GM21737 (cell line): ENCODE measurements around the gene CDKN2B.
"Not testable (repeated sequence)": the region's sequence is repeated elsewhere in the genome, so short reads cannot be mapped to it uniquely, and the experiment has no call there.

Source experiments
- ATAC-seq: cut with Tn5 transposase; IDR thresholded peaks from one replicate; pipeline ENCODE4 v1.9.1; 2021; ENCODE audit warnings: mild to moderate bottlenecking, moderate library complexity; ENCODE audit not compliant: unreplicated experiment

The CDKN2B gene, protein sequence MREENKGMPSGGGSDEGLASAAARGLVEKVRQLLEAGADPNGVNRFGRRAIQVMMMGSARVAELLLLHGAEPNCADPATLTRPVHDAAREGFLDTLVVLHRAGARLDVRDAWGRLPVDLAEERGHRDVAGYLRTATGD

DNA sequence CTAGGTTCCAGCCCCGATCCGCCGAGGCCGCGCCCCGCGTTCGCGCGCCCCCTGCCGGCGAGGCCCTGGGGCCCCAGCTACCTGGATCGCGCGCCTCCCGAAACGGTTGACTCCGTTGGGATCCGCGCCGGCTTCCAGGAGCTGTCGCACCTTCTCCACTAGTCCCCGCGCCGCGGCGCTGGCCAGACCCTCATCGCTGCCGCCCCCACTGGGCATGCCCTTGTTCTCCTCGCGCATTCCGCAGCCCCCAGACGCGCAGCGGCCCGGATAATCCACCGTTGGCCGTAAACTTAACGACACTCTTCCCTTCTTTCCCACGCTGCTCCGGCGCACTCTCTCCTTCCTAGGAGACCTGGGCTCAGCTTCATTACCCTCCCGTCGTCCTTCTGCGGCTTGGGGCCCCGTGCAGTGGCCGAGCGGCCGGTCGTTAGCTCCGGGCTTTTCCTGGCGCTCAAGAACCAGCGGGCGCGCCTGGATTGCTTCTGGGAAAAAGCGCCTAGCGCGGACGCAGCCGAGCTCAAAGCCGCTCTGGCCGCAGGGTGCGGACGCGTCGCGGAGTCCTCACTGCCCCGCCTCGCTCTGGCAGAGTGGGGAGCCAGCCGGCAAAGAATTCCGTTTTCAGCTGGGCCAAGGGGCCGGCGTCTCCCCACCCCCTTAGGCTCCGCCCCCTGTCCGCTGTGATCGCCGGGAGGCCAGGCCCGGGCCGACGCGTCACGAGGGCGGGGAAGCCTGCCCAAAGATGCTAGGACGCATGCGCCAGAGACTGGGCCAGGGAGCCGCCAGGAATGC, at the start of gene CDKN2B:
Gene CDKN2B, minus strand, starts transcription at position 589 of the 789 bp plus-strand sequence. Its CDS starts 352 bp downstream, at position 237.
- ATAC-seq: peak; percentile 89

DNA sequence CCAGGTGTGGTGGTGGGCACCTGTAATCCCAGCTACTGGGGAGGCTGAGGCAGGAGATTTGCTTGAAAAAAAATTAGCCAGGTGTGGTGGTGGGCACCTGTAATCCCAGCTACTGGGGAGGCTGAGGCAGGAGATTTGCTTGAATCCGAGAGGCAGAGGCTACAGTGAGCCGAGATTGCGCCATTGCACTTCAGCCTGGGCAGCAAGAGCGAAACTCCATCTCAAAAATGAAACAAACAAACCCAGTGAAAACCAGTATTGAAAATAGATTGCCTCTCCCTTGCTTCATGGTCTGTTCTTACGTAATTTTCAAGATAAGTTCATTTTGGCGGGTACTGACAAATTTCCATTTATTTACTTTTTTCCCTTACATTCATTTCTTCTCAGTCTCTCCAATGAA, 48.9 kb upstream of the CDKN2B start:
- ATAC-seq: not testable (repeated sequence)

DNA sequence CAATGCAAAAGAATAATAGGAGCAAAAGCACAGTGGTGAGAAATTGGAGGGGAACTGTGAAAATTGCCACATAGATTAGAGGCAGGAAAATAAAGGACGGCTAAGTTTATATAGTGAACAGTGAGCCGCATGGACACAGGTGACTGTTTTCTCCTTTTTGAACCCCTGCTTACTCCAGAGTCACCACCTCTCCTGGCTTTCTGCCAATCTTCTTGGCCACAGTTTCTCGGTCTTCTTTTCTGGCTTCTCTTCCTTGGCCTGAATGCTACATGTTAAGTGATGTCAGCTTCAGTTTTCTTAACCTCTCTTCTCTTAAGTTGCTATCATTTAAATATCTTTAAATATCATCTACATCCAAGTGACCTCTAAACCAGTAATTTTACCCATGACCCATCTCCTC, 47.3 kb upstream of the CDKN2B start:
- no peak for ATAC-seq

DNA sequence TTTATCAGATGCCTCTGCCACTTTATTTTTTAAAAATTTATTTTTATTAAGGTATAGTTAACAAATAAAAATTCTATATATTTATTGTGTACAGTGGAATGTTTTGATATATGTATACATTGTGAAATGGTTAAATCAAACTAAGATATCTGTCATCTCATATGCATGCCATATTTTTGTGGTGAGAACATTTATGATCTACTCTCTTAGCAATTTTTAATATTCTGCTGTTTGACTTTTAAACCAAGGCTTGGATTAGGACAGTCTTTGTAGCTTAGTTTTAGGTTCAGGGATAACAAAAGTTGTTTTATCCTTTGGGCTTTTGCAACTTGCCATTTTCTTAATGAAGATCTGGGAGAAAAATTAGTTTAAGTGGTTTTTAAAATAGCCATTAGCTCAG, 46.0 kb upstream of the CDKN2B start:
- no peak for ATAC-seq

DNA sequence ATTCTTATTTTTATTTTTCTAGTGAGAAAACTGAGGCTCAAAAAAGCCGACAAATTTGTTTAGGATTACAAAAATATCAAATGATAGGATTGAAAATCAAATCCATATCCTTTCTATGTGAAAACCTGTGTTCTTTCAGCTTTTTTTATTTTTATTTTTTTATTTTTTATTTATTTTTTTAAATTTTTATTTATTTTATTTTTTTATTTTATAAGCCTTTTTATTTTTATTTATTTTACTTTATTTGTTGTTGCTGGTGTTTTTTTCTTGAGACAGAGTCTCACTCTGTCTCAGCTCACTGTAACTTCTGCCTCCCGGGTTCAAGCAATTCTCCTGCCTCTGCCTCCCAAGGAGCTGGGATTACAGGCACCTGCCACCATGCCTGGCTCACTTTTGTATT, 45.4 kb upstream of the CDKN2B start:
- no peak for ATAC-seq

DNA sequence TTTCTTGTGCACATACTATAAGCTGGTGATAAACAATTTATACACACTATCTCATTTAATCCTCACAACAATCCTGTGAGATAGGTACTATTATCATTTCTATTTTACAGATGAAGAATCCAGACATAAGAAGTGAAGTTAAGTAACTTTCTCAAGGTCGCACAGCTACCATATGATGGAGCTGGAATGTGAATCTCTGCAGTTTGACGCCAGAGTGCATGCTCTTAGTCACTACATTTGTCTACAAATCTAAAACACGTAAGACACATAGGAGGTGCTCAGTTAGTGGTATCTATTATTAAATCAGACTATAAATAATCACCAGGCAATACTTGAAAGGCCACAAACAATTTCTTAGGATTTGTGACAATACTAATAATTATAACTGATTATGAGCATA, 45.0 kb upstream of the CDKN2B start:
- ATAC-seq: no peak

DNA sequence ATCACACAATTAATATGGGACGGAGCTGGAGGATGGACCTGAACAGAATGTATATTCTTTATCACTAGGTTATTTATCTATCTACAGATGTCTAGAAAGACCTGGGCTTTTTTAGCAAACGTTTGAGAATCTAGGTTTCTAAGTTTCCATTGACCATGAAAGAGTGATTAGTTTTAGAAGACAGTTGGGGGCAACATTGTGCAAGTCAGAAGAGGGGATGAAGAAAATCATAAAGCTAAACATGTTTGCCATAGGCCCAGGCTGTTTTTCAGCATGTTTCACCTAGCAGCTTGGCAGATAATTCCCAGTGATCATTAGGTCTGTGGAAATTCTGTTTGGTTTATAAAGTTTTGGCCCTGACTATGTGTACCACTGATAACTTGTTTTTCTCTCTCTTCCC, 44.1 kb upstream of the CDKN2B start:
- no peak for ATAC-seq

DNA sequence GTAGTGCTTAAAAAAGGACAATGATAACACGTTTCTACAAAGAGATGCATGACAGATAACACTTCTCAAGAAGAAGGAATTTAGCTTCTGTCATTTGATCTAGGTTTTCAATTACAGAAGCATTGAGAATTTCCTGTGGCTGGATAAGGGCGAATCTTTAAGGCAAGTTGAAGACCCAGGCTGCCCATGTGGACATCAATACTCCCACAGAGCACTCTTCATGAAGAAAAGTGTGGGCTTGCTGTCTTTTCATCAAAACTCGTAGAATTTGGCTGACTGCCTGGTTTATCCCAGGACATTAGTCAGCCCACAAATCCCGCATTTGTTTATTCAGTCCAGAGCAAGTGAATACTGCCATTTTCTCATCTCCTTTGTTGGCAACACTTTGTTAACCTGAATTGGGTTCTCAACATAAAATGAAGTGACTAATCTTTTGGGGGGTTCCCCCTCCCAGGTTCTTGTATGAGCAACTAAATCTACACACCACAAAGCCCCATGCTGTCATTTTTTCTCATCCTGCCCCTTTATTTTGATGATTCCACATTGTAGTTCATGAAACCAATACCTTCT, 43.4 kb upstream of the CDKN2B start:
- no peak for ATAC-seq

DNA sequence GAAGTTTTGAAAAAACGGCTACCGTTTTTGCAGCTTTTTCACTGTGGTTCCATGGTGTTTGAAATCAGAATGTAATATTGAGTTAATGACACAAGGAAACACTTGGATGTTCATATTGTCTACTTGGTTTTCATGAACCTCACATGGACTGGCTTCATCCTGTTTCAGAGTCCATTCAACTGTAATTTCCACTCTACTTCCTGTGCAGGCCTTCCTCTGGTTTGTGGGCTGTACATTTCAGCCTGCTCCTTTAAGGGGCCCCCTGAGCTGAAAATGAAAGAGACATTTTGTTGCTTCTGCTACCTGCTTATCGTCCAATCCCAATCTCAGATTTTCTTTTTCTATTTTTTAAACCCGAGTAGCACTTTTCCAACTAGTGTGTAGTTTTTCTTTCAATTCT, 41.8 kb upstream of the CDKN2B start:
- ATAC-seq: peak; percentile 89

DNA sequence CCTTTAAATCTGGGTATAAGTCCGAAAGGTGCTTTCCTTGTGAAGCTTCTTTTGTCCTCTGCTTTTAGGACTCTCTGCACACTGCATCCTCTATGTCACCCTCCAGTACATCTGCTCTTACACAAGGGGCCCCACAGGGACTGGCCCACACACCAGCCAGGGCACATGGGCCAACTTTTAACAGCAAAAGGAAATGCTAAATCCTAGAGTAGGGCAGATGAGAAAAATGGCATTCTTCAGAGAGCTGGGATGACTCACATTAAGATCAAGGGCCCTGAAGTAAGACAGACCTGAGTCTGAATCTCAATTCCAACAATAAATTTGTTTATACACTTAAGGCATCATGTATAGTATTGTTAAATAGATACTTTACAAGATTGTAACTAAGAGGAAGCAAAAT, 40.3 kb upstream of the CDKN2B start:
- no peak for ATAC-seq

DNA sequence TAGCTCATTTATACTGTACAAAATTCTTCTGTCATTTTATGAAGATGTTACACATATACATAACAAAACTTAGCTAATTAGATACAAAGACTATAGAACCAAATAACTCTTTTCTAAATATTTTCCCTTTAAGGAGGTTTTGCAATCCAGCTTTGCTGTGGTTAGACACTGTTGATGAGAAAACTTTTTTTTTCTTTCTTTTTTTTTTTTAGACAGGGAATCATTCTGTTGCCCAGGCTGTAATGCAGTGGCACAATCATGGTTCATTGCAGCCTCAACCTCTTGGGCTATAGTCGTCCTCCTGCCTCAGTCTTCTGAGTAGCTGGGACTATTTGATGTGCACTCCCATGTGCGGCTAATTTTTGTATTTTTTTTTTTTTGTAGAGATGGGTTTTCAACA, 38.5 kb upstream of the CDKN2B start:
- ATAC-seq: no peak

DNA sequence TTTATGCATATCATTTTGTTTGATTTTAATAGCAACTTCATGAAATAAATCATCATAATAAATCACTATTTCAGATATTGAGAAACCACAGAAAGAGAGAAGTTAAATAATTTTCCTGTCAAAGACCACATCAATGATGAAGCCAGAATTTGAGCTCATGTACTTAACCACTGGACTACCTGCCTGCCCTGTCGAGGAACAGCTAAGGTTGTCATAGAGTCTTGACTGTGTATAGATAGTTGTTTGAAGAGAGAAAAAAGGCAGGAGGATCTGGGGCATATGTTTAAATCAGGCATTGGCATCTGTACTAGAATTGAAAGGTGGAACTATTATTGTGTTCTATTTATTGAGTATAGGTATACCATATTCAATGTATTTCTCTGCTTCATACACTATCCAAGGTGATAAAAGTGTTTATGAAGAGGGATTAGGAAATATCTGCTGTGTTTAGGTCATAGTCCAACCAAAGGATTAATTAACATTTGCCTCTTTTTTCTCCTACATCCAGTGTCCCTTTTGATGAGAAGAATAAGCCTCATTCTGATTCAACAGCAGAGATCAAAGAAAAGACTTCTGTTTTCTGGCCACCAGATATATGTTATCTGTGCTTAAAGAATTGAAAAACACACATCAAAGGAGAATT, 37.3 kb upstream of the CDKN2B start:
- no peak for ATAC-seq

DNA sequence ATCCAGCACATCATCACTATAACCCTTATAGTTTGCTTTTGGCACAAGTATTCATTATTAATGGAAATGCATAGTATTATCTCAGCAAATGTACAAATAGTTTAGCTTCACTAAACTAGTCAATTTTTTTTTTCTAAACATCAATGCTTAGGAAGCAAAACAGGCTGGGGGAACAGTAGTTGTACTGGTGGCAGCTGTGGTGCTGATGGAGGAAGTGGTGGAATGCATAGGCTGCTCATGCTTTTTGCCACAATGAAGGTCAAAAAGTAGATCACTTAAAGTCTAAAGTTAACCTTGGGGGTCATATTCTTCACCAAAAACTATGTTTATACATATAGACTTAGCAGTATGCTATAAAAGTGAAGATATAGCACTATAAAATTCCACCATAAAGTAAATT, 36.3 kb upstream of the CDKN2B start:
- ATAC-seq: no peak

DNA sequence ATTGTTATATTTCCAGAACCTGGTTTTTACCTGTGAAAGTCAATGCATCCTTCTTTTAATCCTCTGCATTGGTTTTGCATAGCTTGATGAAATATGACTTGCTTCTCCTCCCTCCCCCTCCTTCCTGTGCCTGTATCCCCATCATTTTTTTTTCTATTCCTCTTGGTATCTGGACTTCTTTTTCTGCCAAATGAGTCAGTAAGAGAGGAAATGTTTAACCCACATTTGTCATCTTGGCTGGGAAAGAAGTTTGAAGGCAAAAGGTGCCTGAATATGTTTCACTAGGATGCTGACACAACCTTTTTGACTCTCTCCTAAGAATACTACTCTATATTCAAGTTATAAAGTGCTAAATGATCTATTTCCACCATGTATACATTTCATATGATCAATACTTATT, 35.5 kb upstream of the CDKN2B start:
- no peak for ATAC-seq

DNA sequence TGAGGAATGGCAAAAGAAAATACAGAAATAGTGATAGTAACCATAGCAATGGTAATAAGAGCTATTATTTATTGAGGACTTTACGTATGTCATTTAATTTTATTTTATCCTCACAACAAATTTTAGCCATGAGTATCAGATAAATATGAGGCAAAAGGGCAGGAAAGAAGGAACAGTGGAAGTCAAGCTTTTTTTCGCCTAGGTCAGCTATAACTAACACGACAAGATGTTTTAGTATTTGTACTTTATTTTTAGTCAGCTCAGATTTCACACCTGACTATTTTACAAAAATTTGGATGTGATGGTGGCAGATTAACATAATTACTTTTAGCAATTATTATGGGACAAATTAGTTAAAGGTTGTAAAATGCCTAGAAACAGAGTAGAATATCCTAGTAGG, 34.8 kb upstream of the CDKN2B start:
- no peak for ATAC-seq

DNA sequence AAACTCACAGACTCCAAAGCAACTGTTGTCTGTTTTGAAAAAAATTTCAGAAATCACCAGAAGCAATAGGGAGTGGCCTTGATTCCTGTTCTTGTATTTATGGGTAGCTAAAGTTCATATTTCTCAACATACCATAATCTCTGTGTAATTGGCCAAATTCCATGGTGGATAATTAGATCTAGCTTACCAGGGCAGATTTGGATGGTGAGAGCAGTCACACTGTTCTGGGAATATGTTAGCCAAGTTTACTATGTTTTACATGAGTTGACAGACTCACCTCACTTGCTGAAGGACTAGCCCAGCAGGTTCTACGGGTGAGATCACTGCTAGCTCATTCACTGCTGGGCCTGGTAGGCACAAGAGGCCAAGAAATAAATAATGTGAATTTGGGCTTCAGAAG, 32.7 kb upstream of the CDKN2B start:
- no peak for ATAC-seq

DNA sequence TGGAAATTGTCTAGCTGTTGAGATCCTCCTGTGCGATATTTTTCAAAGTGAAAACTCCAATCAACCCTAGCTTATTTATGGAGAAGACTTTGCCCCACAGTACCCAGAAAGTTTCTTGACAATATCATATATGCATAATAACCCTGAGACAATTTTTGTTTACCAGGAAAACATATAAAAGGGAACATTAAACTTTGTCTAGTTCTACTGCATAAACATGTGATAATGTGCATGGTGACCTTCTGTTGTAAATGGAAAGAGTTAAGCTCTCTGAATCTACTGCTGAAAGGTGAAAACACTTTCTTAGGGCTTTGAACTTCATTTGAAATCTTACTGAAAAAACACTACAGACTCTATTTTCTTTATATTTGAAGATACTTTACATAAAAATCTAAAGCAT, 32.2 kb upstream of the CDKN2B start:
- no peak for ATAC-seq

DNA sequence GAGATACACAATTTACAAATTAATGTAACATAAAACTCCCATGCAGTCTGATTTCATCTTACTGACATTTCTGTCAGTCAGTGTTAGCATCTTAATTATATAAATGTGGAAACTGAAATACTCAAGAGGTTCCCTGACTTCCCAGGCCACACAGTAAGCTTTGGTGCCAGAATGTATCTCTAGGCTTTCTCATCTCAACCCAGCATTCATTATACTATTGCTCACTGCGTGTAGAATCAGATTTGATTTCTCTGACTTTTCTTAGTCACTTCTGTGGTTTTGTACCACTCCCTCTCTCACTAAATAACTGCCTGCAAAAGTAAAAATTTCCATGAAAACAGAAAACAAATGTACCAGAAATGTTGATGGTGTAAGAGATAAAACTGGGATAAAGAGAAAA, 31.7 kb upstream of the CDKN2B start:
- ATAC-seq: no peak

DNA sequence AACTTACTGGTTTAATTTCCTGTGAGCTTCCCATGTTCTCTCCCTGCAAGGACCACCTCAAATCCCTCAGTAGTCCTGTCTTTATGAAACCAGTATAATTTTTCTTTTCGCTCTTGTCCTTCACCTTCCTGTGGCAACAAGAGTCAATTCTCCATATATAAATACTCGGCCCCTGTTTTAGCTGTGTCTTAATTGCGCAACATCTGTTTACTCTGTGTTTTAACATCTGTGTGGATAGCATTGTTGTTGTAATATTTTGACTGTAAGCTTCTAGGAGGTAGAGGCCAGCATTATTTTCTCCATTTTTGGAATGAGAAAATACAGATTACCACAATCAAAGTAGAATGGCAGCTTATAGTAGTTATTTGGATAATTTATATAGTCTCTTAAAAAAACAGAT, 30.2 kb upstream of the CDKN2B start:
- ATAC-seq: no peak

DNA sequence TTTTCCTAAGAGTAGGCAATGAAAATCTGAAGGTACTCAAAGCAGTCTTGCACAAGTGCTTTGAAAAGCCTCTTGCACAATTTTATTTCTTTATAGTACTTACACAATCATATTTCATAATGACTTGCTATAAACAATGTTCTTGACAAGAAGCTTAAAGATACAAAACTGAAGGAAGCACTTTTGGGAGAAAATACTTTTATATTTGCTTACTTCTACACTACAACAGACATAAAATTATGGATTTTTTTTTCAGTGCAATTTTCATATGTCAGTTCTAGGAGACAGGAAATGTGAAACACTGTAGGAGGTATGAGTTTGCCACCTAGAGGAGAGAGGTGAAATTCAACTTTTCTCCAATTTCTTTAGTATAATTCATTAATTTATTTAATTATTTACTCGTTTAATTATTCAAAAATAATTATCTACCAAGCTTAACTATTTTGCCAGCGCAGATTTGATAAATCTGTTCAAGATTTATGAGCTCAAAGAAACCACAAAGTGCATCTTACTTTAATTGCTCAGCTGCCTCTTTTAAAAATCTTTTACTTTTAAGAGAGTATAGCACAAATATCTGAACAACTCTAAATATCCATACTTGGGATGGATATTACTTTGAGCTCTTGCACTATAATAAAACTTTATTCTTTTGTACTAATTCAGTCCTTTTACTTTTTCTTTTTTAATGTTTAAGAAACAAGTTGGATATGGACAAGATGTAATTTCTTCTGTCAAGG, 29.0 kb upstream of the CDKN2B start:
- no peak for ATAC-seq

DNA sequence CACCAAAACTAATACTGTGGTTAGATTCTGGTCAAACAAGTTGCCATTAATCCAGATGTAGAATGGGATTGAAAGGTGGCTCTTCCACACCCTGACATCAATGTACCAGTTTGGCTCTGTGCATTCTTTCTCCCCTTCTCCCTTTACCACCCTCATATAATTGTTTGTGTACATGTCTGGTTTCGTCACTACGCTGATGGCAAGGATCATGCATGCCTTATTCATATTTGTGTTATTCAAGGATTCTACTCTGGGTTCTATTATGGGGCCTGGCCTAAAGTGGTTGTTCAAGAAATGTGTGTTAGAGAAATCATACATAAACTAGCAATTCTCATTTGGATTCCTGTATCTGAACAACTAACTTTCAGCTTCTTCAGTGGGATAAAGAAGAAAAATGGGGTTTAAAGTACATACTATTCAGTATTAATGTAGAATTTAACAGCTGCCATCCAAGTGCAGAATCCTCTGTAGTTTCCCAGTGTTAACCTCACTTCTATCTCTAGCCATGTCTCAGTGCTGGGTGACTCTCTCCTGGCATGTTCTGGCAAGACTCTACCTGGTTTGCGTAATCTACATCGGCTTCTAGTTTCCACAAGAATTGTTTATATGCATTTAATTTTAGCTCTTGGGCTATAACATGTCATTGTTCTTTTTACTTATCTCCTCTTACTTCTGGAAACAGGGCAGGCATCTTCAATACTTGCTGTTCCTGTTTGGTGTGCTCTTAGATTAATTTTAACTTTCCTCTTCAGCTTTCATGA, 27.9 kb upstream of the CDKN2B start:
- ATAC-seq: no peak
